Panc1 (cell line): ENCODE measurements around the gene DCTD. TPM values are rescaled to one million over a fixed set of nuclear protein-coding genes. Genes with fewer than 3 reads are reported as not detected.

Experiments
- ATAC-seq: fragments of 200-7000 bp; cut with Tn5 transposase; 2 replicates; pipeline ENCODE4 v1.9.1; 2020; ENCODE audit warnings: mild to moderate bottlenecking, moderate library complexity
- Bru-seq: library from RNA; stranded (reverse); fragments of 400-500 nt; gene quantifications from one replicate; lab custom pipeline; 2021; lab: Mats Ljungman, UMichigan
- BruChase-seq, 2 experiments: library from RNA; stranded (reverse); fragments of 400-500 nt; gene quantifications; one replicate each; lab custom pipeline; 2021; lab: Mats Ljungman, UMichigan
- BruUV-seq: library from RNA; stranded (reverse); fragments of 400-500 nt; replicated peaks from 2 replicates; lab custom pipeline; 2021; lab: Mats Ljungman, UMichigan
- CTCF ChIA-PET: fragments of 300-600 bp; sonication (Branson Sonifier 250); formaldehyde crosslinking; loops from one replicate; lab custom pipeline; 2022; ENCODE audit warnings: antibody characterized with exemption; lab: Charles Lee
- POLR2A ChIA-PET: fragments of 300-600 bp; sonication (Branson Sonifier 250); formaldehyde crosslinking; loops from one replicate; lab custom pipeline; 2022; ENCODE audit warnings: antibody characterized with exemption; lab: Charles Lee
- DNase-seq: peaks from one replicate; pipeline ENCODE4 v3.0.0-alpha.2; 2010; ENCODE audit warnings: low read depth, low spot score
- H3K27ac ChIP-seq: 2 replicates; pipeline ENCODE4 v1.5.1; 2011; ENCODE audit warnings: mild to moderate bottlenecking, low read length, inconsistent platforms
- H3K27me3 ChIP-seq: fragments of 200-500 bp; sonication (Bioruptor generic); 2 replicates; pipeline ENCODE4 v1.6.0; 2014; ENCODE audit warnings: low read length, inconsistent platforms; ENCODE audit not compliant: control insufficient read depth, insufficient read depth
- H3K36me3 ChIP-seq: fragments of 200-500 bp; sonication (Bioruptor generic); 2 replicates; pipeline ENCODE4 v1.5.1; 2014; ENCODE audit warnings: inconsistent platforms, mild to moderate bottlenecking, low read length, moderate library complexity; ENCODE audit not compliant: control insufficient read depth, insufficient read depth
- H3K4me1 ChIP-seq: 2 replicates; pipeline ENCODE4 v1.5.1; 2011; ENCODE audit warnings: inconsistent platforms, mild to moderate bottlenecking, low read length, moderate library complexity; ENCODE audit not compliant: control insufficient read depth, insufficient read depth
- H3K4me3 ChIP-seq, 2 experiments: 2 replicates each; pipeline ENCODE4 v1.5.1; 2011 to 2012; ENCODE audit warnings: low read depth in 2 of 2, low read length in 2 of 2, mild to moderate bottlenecking in 2 of 2, inconsistent platforms in 1 of 2, moderate library complexity in 1 of 2
- H3K9me3 ChIP-seq: fragments of 200-500 bp; sonication (Bioruptor generic); 2 replicates; pipeline ENCODE4 v1.5.1; 2014; ENCODE audit warnings: low read depth, mild to moderate bottlenecking, inconsistent platforms, low read length, moderate library complexity; ENCODE audit not compliant: control insufficient read depth, insufficient read depth
- POLR2AphosphoS5 ChIP-seq: IDR thresholded peaks from 2 replicates; pipeline ENCODE4 v1.6.1; 2012; ENCODE audit warnings: mild to moderate bottlenecking, low read depth, low read length, moderate library complexity
- SIN3A ChIP-seq: IDR thresholded peaks from 2 replicates; pipeline ENCODE4 v1.6.1; 2012; ENCODE audit warnings: low read depth, mild to moderate bottlenecking, low read length, moderate library complexity, borderline replicate concordance; ENCODE audit not compliant: insufficient read depth
- TCF7L2 ChIP-seq: IDR thresholded peaks from 2 replicates; pipeline ENCODE4 v1.6.1; 2011; ENCODE audit warnings: mild to moderate bottlenecking, low read depth, low read length, inconsistent platforms
- in situ Hi-C: cut with HindIII; loops from 2 replicates; pipeline ENCODE4 v1.10.0; 2016; ENCODE audit warnings: low sequenced_read_pairs, low pct_unique_long_range_greater_than_20kb
- intact Hi-C: fragments of 100-400 bp; cut with micrococcal nuclease; formaldehyde crosslinking; loops from one replicate; pipeline ENCODE4 v1.10.0; 2022; ENCODE audit not compliant: unreplicated experiment
- long read RNA-seq: library from polyadenylated mRNA; unstranded; transcript quantifications from one replicate; pipeline ENCODE4 v2.0.0, GENCODE V29; 2021; ENCODE audit not compliant: unreplicated experiment
- polyA plus RNA-seq: library from polyadenylated mRNA; unstranded; fragments of >200 nt; gene quantifications from one replicate; pipeline ENCODE4 v1.2.1, GENCODE V29; 2012; ENCODE audit warnings: missing spikeins; ENCODE audit not compliant: insufficient read length
- total RNA-seq: library from RNA; stranded (reverse); gene quantifications from one replicate; pipeline ENCODE4 v1.2.1, GENCODE V29; 2021; ENCODE audit not compliant: unreplicated experiment
- TF ChIP-seq, protein P1 (sequence below): fragments of 450-650 bp; IDR thresholded peaks from 2 replicates; pipeline ENCODE4 v1.5.1; 2017; ENCODE audit warnings: mild to moderate bottlenecking
- TF ChIP-seq, protein P2 (sequence below), 2 experiments: IDR thresholded peaks; 2 replicates each; pipeline ENCODE4 v1.6.1; 2011 to 2012; ENCODE audit warnings: low read depth in 2 of 2, control low read depth in 1 of 2, low read length in 1 of 2, mild to moderate bottlenecking in 1 of 2, moderate library complexity in 1 of 2; ENCODE audit not compliant: insufficient read depth in 1 of 2

The DCTD gene
- total RNA-seq: 77.0 TPM
- 61.8 TPM for polyA plus RNA-seq
- Bru-seq, nascent RNA: percentile 76 among the genes with signal in this experiment
- BruChase-seq, experiment 1, labeled RNA remaining after a 2-hour chase: percentile 77 among the genes with signal in this experiment
- percentile 84 among the genes with signal in this experiment for BruChase-seq, experiment 2, labeled RNA remaining after a 6-hour chase
- long read RNA-seq, transcript DCTD-201 (6 exons, 1,931 nt): major isoform, 64 of 135 reads
- long read RNA-seq, transcript DCTD-202 (6 exons, 1,972 nt): minor isoform, 7 of 135 reads
- long read RNA-seq, partial matches to known transcripts: 13 of 135 reads
- long read RNA-seq, other reads (novel, unspliced or antisense): 48 of 135 reads

DNA sequence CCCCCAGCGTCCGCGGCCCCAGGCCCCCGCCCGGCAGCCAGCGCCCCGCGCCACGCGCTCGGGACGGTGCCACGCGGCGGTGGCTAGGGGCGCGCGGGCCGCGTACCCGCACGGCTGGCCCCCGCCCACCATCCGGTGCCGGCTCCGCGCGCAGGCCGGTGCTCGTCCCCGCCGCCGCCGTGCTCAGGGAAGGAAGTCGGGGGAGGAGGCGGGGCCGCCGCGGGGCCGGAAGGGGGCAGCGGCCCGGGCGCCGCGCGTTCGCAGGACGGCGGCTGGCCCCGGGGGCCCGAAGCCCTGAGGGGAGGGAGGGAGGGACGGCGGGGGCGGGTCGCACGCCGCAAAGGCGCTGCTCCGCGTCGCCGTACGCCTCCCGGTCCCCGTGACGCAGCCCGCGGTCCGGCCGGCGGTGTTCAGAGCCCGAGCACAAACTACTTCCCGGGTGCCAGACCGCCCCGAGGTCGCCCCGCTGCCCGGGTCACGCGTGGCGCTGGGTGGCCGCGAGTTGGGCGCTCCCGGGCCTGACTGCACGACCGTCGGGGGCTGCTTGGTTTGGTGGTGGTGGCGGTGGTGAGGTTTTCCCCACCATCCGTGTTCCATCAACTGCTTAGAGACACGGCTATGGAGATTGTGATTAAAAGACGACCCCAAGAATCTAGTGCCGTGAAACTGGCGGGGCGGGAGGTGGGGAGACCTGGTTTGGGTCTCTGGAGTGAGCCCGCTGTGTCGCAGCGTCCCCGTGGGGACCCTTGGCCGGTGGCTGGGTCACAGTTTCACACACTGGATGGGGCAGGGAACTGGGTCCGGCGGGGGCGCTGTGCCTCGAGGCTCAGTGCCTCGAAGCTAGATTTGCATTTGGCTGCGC is at the start of gene DCTD:
TSS of gene DCTD (minus strand) at position 205 of the 862 bp plus-strand sequence. CDS start 1,818 bp downstream, outside the sequence.
- Histone ChIP-seq H3K9me3 (no peaks in the 10 kb centered on the region), H3K27ac (peak within 1 kb of the TSS; percentile 77), H3K27me3 (no peaks in the 10 kb centered on the region), H3K4me3 (peak within 1 kb of the TSS; percentile 62 to 65), H3K36me3 (no peaks in the 10 kb centered on the region), H3K4me1 (no peaks in the 10 kb centered on the region; the same call in 1 of the 2 replicates)
- TF ChIP-seq POLR2AphosphoS5 (0 out of 2 replicates have a peak, but pooled peaks have one; percentile 34), TCF7L2 (no peak), SIN3A (peak; percentile 60; the same call in 1 of the 2 replicates)
- TF ChIP-seq, protein P1, sequence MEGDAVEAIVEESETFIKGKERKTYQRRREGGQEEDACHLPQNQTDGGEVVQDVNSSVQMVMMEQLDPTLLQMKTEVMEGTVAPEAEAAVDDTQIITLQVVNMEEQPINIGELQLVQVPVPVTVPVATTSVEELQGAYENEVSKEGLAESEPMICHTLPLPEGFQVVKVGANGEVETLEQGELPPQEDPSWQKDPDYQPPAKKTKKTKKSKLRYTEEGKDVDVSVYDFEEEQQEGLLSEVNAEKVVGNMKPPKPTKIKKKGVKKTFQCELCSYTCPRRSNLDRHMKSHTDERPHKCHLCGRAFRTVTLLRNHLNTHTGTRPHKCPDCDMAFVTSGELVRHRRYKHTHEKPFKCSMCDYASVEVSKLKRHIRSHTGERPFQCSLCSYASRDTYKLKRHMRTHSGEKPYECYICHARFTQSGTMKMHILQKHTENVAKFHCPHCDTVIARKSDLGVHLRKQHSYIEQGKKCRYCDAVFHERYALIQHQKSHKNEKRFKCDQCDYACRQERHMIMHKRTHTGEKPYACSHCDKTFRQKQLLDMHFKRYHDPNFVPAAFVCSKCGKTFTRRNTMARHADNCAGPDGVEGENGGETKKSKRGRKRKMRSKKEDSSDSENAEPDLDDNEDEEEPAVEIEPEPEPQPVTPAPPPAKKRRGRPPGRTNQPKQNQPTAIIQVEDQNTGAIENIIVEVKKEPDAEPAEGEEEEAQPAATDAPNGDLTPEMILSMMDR: peak; percentile 56
- POLR2A ChIA-PET: no interaction called here
- no peak for DNase-seq
- in situ Hi-C loops (no loop called here), intact Hi-C loops (no loop called here)
- CTCF ChIA-PET: no interaction called here
- no TSS peak for BruUV-seq
- peak; percentile 90 for ATAC-seq

DNA sequence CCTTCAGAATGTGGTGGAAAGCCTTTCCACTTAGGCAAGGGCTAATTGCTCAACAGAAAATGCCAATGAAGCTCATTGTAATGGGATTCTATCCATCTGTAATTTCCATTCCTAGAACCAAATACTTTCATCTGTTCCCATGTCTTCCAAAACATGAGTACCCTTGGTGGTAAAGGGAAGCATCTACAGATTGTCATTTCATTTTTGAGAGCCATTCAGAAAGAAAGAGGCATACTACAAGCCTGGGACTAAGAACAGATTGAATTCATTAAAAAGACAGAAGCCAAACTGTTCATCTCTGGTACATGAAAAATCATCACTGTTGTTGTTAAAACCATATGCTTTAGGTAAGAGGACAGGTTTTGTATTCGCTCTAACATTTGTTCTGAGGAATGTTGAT is 43.6 kb upstream of the DCTD start:
- ChIA-PET CTCF (no interaction called here), POLR2A (no interaction called here)
- Histone ChIP-seq H3K27ac (no peak overlapping the region), H3K9me3 (no peaks in the 10 kb centered on the region), H3K4me1 (no peaks in the 10 kb centered on the region), H3K27me3 (no peaks in the 10 kb centered on the region), H3K36me3 (no peaks in the 10 kb centered on the region), H3K4me3 (no peak overlapping the region)
- DNase-seq (no peak), ATAC-seq (no peak)
- intact Hi-C loops: no loop called here
- in situ Hi-C loops: no loop called here
- TF ChIP-seq TCF7L2 (no peak), SIN3A (no peak), POLR2AphosphoS5 (no peak)
- TF ChIP-seq, protein P2, sequence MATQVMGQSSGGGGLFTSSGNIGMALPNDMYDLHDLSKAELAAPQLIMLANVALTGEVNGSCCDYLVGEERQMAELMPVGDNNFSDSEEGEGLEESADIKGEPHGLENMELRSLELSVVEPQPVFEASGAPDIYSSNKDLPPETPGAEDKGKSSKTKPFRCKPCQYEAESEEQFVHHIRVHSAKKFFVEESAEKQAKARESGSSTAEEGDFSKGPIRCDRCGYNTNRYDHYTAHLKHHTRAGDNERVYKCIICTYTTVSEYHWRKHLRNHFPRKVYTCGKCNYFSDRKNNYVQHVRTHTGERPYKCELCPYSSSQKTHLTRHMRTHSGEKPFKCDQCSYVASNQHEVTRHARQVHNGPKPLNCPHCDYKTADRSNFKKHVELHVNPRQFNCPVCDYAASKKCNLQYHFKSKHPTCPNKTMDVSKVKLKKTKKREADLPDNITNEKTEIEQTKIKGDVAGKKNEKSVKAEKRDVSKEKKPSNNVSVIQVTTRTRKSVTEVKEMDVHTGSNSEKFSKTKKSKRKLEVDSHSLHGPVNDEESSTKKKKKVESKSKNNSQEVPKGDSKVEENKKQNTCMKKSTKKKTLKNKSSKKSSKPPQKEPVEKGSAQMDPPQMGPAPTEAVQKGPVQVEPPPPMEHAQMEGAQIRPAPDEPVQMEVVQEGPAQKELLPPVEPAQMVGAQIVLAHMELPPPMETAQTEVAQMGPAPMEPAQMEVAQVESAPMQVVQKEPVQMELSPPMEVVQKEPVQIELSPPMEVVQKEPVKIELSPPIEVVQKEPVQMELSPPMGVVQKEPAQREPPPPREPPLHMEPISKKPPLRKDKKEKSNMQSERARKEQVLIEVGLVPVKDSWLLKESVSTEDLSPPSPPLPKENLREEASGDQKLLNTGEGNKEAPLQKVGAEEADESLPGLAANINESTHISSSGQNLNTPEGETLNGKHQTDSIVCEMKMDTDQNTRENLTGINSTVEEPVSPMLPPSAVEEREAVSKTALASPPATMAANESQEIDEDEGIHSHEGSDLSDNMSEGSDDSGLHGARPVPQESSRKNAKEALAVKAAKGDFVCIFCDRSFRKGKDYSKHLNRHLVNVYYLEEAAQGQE (IDR thresholded peaks at IDR 0.05; ENCODE audit: insufficient read depth in 1 of 2, low read depth in 2 of 2, low read length in 1 of 2): no peak
- TF ChIP-seq, protein P1: no peak
- BruUV-seq: no TSS peak
